DND-41 (cell line): ENCODE measurements around the gene ZRSR2.

Source experiments
- ATAC-seq: fragments of 200-7000 bp; cut with Tn5 transposase; 3 replicates; pipeline ENCODE4 v1.9.1; 2021; ENCODE audit warnings: low read depth; ENCODE audit not compliant: insufficient read depth
- DNase-seq: peaks from one replicate; pipeline ENCODE4 v3.0.0-alpha.2; 2020
- H2AFZ ChIP-seq: 2 replicates; pipeline ENCODE4 v1.6.0; 2012; ENCODE audit warnings: low read depth, low read length
- H3K27ac ChIP-seq: 2 replicates; pipeline ENCODE4 v1.5.1; 2012; ENCODE audit warnings: low read length, inconsistent platforms
- H3K27me3 ChIP-seq: fragments of 200-600 bp; sonication (generic); 2 replicates; pipeline ENCODE4 v1.6.0; 2012; ENCODE audit warnings: low read length, mild to moderate bottlenecking, inconsistent platforms; ENCODE audit not compliant: insufficient read depth, poor library complexity
- H3K36me3 ChIP-seq: 2 replicates; pipeline ENCODE4 v1.5.1; 2012; ENCODE audit warnings: low read length, inconsistent platforms; ENCODE audit not compliant: insufficient read depth
- H3K4me1 ChIP-seq: 2 replicates; pipeline ENCODE4 v1.5.1; 2012; ENCODE audit warnings: mild to moderate bottlenecking, low read length; ENCODE audit not compliant: insufficient read depth
- H3K4me2 ChIP-seq: 2 replicates; pipeline ENCODE4 v1.6.0; 2012; ENCODE audit warnings: mild to moderate bottlenecking, moderate library complexity, low read length, inconsistent platforms; ENCODE audit not compliant: insufficient read depth
- H3K4me3 ChIP-seq, 2 experiments: fragments of 200-600 bp in 1 of 2; shearing (Covaris generic) in 1 of 2; 2 replicates each; pipeline ENCODE4 v1.5.1; 2012 to 2016; ENCODE audit warnings: inconsistent platforms in 2 of 2, low read length in 2 of 2, mild to moderate bottlenecking in 2 of 2, low read depth in 1 of 2, moderate library complexity in 1 of 2
- H3K79me2 ChIP-seq: 2 replicates; pipeline ENCODE4 v1.6.0; 2012; ENCODE audit warnings: low read length, inconsistent platforms; ENCODE audit not compliant: insufficient read depth
- H3K9ac ChIP-seq: 2 replicates; pipeline ENCODE4 v1.6.0; 2012; ENCODE audit warnings: low read depth, mild to moderate bottlenecking, inconsistent platforms, low read length, moderate library complexity
- H3K9me3 ChIP-seq: 2 replicates; pipeline ENCODE4 v1.5.1; 2012; ENCODE audit warnings: low read length, moderate library complexity, mild to moderate bottlenecking, inconsistent platforms; ENCODE audit not compliant: insufficient read depth, severe bottlenecking
- H4K20me1 ChIP-seq: 2 replicates; pipeline ENCODE4 v1.6.0; 2012; ENCODE audit warnings: low read length; ENCODE audit not compliant: insufficient read depth
- CTCF ChIP-seq: IDR thresholded peaks from 2 replicates; pipeline ENCODE4 v1.5.1; 2012; ENCODE audit warnings: borderline replicate concordance, low read length, moderate library complexity, mild to moderate bottlenecking; ENCODE audit not compliant: poor library complexity, severe bottlenecking; ENCODE audit errors: extremely low read depth
- EZH2 ChIP-seq: IDR thresholded peaks from 3 replicates; pipeline ENCODE4 v1.6.1; 2012; ENCODE audit warnings: borderline replicate concordance, low read depth, mild to moderate bottlenecking, moderate library complexity, low read length, inconsistent platforms; ENCODE audit not compliant: severe bottlenecking

The ZRSR2 gene

GRCh38 chrX:15769300-15769954, 20.9 kb upstream of the ZRSR2 start:
- no peaks in the 10 kb centered on the region for H4K20me1 ChIP-seq
- H3K27ac ChIP-seq: no peak overlapping the region
- no peak overlapping the region for H2AFZ ChIP-seq
- no peaks in the 10 kb centered on the region for H3K4me1 ChIP-seq
- ATAC-seq (no peak), DNase-seq (no peak)
- no peaks in the 10 kb centered on the region for H3K27me3 ChIP-seq
- H3K79me2 ChIP-seq: no peaks in the 10 kb centered on the region
- no peak overlapping the region for H3K4me2 ChIP-seq
- H3K36me3 ChIP-seq: no peaks in the 10 kb centered on the region
- H3K9me3 ChIP-seq: no peaks in the 10 kb centered on the region
- TF ChIP-seq EZH2: no peak
- no peak for TF ChIP-seq CTCF
- H3K9ac ChIP-seq: no peak overlapping the region
- H3K4me3 ChIP-seq: no peak overlapping the region

GRCh38 chrX:15781961-15782699, 8.2 kb upstream of the ZRSR2 start:
- H3K9ac ChIP-seq: no peak overlapping the region
- no peak overlapping the region for H2AFZ ChIP-seq
- ATAC-seq (no peak), DNase-seq (no peak)
- no peaks in the 10 kb centered on the region for H3K9me3 ChIP-seq
- H3K4me2 ChIP-seq: no peak overlapping the region
- no peaks in the 10 kb centered on the region for H3K4me1 ChIP-seq
- TF ChIP-seq CTCF: no peak
- no peak for TF ChIP-seq EZH2
- H4K20me1 ChIP-seq: no peaks in the 10 kb centered on the region
- H3K27ac ChIP-seq: no peak overlapping the region
- no peaks in the 10 kb centered on the region for H3K79me2 ChIP-seq
- H3K27me3 ChIP-seq: no peaks in the 10 kb centered on the region
- H3K4me3 ChIP-seq: no peak overlapping the region
- peaks cover 8% of the 10 kb centered on the region; the same call in 1 of the 2 replicates for H3K36me3 ChIP-seq

- Histone ChIP-seq H3K9ac (no peak overlapping the region), H3K36me3 (peaks cover 8% of the 10 kb centered on the region; the same call in 1 of the 2 replicates), H3K79me2 (no peaks in the 10 kb centered on the region), H3K27ac (no peak overlapping the region), H3K27me3 (no peaks in the 10 kb centered on the region), H3K4me2 (no peak overlapping the region), H3K4me1 (peaks cover 8% of the 10 kb centered on the region), H3K4me3 (no peak overlapping the region), H4K20me1 (no peaks in the 10 kb centered on the region), H3K9me3 (no peaks in the 10 kb centered on the region), H2AFZ (no peak overlapping the region)
- TF ChIP-seq EZH2 (no peak), CTCF (no peak)
- DNase-seq: no peak
- ATAC-seq: no peak
These were observed 5.0 kb upstream of the ZRSR2 start for GRCh38 chrX:15785176-15785750.
